ENCODE results near the gene DPP3.

DNA sequence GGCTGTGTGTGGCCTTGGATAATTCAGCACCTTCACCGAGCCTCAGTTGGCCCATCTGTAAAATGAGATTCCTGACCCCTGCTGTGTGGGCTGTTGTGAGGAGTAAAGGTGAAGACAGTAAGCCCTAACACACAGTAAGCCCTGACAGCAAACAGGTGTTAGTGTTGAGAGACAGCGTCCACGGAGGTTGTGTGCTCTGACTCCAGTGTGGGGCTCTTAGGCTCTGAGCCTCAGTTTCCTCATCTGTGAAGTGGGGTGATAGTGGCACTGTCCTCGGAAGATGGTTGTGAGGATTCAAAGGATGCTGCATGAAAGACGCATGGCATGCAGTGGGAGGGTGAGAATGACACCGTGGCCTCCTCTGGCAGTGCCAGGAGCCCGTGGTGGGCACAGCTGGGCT, 14.2 kb downstream of the DPP3 start:
- no peak for TF ChIP-seq POLR2AphosphoS5 (IDR thresholded peaks at IDR 0.05)
- TF ChIP-seq, protein P1, sequence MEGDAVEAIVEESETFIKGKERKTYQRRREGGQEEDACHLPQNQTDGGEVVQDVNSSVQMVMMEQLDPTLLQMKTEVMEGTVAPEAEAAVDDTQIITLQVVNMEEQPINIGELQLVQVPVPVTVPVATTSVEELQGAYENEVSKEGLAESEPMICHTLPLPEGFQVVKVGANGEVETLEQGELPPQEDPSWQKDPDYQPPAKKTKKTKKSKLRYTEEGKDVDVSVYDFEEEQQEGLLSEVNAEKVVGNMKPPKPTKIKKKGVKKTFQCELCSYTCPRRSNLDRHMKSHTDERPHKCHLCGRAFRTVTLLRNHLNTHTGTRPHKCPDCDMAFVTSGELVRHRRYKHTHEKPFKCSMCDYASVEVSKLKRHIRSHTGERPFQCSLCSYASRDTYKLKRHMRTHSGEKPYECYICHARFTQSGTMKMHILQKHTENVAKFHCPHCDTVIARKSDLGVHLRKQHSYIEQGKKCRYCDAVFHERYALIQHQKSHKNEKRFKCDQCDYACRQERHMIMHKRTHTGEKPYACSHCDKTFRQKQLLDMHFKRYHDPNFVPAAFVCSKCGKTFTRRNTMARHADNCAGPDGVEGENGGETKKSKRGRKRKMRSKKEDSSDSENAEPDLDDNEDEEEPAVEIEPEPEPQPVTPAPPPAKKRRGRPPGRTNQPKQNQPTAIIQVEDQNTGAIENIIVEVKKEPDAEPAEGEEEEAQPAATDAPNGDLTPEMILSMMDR (IDR thresholded peaks at IDR 0.05), result no peak
- no peak for TF ChIP-seq EP300 (IDR thresholded peaks at IDR 0.05)

Data from suprapubic skin (tissue), 4 donors.